NCI-H748 (cell line): ENCODE results near the gene NBAS.
"Not testable (repeated sequence)": the region's sequence is repeated elsewhere in the genome, so short reads cannot be mapped to it uniquely, and the experiment has no call there.

ENCODE experiments used
- DNase-seq: peaks from one replicate; lab custom pipeline; 2025; ENCODE audit not compliant: unreplicated experiment; lab: John Stamatoyannopoulos, UW

NBAS gene

DNA sequence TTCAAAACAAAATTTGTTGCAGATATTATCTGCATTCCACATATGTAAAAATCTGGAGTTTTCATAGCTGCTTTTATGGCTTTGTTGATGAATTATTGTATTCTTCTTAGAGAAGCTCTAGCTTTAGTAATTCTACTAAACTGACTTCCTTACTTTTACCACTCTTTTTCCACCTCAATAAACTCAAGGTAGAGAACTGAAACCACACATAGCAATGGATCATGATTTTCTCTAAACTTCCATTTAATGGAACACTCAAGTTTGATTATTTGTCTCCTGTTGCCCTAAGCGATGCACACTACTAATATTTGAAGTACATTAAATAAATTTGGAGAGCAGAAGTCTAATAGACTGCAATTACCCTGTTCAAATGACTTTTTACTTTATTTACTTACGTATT, 192.0 kb downstream of the NBAS start:
- DNase-seq: no peak

DNA sequence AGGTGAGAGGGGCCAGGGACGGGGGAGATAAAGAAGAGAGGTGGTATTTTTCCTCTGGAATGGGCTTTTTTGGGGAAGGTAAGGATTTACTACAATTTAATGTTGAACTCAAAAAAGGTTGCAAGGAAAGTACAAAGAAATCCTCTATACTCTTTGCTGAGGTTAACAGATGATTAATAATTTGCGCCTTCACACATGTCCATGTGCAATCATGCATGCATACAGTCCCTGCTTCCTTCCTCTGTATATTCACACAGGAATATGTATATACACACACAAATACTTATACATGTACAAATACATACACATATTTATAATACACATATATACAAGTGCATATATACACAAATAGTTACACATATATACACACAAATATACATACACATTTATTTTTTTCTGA, 193.4 kb downstream of the NBAS start:
- no peak for DNase-seq

DNA sequence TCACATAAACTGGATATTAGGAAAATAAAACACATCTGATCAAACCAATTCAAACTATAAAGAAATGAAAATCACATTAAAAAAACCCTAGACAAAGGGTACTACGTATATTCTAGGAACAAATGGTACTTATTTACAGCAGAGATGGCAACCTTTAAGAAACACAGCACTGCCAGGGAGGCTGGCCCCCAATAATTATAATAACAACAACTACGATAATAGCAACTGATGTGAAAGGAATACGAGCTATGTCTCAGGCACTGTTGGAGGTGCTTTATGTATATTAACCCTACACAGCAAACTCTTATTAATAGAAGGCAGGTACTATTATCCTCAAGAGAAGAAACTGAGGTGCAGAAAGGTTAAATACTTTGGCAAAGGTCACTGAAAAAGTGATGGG, 193.9 kb downstream of the NBAS start:
- no peak for DNase-seq

DNA sequence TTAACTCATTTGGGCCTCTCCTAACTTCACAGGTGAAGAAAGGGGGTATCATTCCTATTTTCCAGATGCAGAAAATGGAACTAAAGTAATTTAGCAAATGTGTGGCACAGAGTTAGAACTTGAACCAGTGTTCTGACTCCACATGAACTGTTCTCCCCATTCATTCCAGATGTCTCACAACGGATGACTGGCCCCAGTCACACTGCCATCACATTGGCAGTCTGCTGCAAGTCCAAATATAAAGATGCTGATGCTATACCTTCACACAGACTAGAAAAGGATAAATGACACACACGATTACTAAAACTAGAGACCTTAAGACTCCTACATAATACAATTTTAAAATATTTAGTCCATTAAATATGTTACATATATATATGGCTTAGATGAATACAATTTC, 195.7 kb downstream of the NBAS start:
- DNase-seq: no peak

DNA sequence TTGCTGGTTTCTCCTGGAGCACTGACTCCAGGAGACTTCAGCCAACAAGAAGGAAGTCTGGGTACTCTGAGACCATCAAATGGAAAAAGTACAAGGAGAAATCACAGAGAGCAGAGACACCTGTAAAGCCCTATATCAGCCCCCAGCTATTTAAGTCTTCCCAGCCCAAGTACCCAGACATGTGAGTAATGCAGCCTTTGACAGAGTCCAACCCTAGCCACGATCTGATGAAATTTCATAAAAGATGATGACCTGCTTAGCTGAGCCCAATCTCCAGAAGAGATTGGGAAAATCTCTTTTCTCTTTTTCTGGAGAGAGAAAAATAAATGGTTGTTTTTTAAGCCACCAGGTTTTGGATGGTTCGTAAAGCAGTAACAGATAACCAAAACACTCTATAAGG, 196.6 kb downstream of the NBAS start:
- no peak for DNase-seq

DNA sequence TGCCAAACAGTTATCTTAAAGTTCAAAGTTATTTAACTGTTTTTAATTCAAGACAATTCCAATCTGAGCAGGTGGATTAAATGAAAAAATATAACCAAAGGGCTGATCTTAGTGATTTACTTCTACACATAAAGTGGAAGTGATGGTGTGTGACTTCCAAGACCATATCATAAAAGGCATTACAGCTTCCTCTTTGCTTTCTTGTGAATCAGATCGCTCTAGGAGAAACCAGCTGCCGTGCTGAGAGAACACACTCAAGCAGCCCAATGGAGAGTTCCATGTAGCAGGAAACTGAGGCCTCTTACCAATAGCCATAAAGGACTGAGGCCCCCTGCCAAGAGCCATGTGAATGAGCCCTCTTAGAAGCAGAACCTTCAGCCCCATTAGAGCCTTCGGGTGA, 197.4 kb downstream of the NBAS start:
- DNase-seq: no peak

DNA sequence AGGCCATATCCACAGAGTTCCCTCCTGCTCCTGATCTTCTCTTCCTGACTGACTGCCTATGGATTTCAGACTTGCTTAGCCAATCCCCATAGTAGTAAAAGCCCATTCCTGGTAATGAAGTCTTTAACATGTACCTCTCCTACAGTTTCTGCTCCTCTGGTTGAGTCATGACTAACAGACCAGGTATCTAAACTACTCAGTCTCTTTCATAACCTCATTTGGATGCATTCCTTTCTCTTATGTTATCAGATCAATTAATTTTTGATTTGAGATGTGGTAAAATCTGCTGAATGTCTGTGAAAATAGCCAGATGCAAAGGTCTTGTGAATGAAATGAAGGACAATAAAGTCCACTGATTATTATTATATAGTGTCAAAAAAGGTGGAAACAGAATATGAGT, 198.0 kb downstream of the NBAS start:
- DNase-seq: no peak

DNA sequence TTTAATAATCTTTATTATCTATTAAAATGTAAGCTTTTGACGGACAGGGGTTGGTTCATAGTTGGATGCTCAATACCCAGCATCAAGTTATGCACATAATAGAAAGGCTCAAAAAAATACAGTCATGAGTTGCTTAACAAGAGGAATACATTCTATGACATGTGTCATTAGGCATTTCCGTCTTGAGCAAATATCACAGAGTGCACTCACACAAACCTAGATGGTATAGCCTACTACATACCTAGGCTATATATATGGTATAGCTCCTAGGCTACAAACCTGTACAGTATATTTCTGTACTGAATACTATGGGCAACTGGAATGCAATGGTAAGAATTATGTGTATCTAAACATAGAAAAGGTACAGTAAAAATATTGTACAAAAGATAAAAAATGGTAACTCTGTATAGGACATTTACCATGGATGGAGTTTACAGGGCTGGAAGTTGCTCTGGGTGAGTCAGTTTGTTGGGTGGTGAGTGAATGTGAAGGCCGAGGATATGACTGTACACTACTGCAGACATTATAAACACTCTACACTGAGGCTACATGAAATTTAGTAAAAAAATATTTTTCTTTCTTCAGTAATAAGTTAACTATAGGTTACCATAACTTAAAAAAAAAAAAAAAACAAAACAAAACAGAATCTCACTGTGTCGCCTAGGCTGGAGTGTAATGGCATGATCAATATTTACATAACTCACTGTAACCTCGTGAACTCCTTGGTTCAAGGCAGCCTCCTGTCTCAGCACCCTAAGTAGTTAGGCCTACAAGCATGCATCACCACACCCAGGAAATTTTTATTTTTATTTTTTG, 201.2 kb downstream of the NBAS start:
- no peak for DNase-seq

DNA sequence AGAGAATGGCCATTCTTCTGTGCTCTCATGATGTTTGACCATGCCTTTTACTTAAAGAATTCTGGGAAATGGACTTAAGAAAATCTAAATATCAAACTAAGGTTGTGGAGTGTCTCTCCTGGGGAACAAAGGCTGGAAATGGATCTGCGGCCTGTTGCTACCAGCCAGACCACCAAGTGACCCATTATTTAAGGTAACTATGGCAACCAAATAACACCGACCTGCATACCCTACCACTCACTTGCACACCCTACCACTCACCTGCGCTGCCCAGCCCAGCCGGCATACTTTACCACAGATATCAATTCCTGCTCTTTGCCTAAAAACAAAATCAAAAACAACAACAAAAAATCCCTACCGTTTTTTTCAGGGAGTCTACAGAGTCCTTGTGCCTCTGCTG, 203.2 kb downstream of the NBAS start:
- DNase-seq: no peak

DNA sequence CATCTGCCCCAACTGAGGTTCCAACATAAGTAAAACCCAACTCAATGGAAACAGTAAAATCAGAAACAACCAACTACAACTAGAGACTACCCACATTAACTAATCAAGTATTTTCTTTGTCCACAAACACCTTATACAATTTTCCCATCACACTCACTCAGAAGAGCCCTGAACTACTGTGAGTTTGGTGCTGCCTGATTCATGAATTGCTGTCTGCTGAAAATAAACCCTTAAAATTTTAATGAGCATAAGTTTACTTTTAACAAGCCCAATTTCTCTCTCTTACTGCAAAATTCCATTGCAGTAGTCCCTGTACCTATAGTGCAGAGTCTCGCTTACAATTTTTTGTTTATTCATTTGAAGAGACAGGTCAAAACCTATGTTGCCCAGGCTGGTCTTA, 203.9 kb downstream of the NBAS start:
- no peak for DNase-seq

DNA sequence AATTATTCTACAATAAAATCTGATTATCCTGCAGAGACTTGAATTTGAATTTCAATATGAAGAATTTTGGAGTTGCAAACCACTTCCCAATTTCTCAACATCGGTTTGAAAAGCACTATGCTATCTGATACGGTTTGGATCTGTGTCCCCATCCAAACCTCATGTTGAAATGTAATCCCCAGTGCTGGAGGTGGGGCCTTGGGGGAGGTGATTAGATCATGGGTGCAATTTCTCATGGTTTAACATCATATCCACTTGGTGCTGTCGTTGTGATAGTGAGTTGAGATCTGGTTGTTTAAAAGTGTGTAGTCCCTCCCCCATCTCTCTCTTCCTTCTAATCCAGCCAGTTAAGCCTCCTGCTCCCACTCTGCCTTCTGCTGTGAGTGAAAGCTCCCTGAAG, 205.7 kb downstream of the NBAS start:
- no peak for DNase-seq

DNA sequence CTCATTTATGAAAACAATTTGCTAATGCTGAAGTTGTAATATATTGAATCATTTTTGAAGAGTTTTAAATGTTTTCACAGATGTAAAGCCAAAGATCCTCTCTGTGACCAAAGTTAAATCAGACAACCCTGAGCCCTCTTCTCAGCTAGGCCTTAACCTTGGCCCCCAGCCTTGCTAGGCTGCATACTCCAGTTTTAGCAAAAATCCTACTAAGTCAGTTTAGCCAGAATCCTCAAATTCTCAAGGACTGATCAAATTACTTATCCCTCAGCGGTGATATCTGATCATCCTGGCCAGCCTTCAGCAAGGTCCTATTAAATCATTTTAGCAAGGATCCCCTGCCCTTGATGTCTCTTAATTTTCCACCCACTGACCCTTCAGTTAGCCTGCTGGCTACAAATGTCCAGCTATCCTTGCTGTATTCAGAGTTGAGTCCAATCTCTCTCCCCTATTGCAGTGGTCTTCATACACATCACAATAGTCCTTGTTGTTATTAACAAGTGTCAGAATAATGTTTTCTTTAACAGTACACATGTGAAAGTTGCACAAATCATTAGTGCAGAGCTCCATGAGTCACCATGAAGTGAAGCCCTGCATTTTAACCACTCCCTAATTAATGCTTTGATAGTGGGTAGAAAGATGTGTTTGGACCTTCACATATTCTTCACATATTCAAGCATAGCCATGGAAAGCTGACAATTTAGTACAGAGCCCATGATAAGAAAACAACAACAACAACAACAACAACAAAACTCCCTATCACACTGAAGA, 206.4 kb downstream of the NBAS start:
- no peak for DNase-seq

DNA sequence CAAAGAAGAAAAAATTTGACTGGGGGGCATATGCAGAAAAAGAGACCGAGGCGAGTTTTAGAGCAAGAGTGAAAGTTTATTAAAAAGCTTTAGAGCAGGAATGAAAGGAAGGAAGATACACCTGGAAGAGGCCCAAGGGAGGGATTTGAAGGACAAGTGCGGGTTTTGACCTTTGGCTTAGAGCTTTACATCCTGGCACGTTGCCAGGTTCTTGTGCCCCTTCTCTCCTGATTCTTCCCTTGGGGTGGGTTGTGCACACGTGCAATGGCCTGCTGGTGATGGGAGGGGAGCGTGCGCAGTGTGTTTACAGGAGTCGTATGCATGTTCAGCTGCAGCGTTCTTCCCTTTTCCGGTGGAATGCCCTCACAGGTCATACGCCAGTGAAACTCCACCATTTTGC, 208.8 kb downstream of the NBAS start:
- no peak for DNase-seq

DNA sequence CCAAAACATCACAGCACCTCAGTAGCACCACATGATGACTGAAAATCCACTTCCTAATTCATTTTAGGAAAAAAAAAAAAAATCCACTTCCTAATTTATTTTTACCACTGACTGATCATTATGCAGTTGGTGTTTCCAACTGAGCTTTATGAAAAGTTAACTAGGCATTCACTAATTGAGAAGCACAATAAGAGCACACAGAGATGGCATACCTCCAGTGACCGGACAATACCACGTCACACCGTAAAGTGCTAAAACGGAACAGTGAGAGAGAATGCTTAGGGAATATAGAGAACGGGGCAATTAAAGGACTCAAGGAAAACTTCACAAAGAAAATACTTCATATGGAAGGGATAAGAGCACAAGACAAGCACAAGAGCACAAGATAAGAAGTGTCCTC, 212.5 kb downstream of the NBAS start:
- DNase-seq: no peak

DNA sequence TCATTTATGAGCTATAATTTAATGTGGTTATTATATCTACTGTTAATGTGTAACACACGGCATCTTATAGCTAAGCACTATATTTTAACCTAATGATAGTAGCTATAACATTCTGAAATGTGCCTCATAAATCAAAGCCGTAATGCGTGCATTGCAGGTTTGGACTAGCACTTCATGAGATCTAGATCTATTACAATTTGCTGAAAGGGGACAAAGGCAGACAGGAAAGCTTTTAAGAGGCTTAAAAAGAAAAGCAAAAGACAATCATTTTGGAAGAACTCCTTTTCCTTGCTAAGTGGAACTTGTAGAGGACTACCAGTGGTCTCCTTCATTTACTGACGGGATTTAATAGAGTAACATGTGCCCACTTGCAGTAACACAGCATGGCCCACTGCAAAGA, 213.1 kb downstream of the NBAS start:
- no peak for DNase-seq

DNA sequence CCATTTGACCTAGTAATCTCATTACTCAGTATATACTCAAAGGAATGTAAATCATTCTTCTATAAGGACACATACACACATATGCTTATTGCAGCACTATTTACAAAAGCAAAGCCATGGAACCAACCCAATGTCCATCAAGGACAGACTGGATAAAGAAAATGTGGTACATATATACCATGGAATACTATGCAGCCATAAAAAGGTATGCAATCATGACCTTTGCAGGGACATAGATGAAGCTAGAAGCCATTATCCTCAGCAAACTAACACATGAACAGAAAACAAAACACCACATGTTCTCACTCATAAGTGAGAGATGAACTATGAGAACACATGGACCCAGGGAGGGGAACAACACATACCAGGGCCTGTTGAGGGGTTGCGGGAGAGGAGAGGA, 214.5 kb downstream of the NBAS start:
- no peak for DNase-seq

DNA sequence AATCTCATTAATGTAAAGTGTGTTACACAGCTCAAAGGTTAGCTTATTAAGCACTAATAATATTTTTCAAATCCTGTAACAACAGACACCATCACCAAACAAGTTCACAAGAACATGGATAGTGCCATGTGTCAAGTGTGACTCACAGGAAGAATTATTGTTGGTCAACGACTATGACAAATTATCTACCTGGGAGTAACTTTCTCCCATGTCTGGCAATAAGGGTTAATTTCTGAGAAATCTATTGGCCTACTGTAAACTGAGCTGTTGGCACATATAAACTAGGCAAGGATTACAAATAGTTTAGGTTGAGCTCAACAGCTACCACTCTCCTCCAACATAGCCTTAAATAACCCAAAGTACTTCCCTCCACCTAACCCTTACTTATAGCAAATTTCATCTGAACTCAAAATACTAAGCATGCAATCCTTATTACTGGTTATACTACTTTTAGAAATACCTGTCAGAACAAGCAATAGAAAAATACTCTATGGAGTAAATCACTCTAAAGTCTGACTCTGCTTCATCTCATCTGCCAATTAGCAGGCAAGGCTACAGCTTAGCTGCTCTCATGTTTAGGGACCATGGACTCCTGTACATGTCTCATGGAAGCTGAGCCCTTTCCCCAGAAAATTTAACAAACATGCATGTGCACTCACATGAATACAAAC, 223.0 kb downstream of the NBAS start:
- DNase-seq: no peak

DNA sequence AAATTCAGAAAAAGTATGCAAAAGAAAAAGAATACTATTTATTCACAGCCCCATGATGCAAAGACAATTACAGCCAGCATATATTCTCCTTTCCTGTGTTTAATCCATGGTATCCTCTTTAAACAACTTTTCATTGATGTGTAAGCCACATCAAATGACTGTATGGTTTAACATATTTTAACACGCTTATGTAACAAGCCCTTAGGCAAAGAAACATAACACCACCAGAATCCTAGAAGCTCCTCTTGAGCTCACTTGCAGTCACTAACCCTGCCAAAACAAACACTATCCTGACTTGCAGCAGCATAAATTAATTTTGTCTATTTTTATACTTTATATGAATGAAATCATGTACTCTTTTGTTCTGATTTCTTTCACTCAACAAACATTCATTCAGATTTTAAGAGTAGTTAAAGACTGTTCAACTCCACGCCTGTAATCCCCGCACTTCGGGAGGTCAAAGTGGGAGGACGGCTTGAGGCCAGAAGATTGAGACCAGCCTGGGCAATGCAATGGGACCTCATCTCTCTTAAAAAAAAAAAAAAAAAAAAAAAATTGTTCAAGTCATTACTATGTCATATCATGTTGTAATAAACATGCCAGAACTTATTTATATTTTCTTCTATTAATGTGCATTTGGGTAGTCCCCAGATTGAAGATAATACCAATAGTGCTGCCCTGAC, 226.3 kb downstream of the NBAS start:
- peak; percentile 76 for DNase-seq

DNA sequence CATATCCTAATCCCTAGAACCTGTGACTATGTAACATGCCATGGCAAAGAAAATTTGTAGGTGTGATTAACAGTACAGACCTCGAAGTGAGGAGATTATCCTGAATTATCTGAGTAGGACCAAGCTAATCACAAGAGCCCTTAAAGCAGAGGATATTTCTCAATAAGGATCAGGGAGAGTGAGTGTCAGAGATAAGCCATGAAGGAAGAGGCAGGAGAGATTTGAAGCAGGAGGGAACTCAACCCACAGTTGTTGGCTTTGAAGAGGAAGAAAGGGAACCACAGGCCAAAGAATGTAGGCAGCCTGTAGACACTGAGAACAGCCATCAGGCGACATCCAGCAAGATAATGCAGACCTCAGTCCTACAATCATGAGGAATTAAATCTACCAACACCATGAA, 229.3 kb downstream of the NBAS start:
- no peak for DNase-seq

DNA sequence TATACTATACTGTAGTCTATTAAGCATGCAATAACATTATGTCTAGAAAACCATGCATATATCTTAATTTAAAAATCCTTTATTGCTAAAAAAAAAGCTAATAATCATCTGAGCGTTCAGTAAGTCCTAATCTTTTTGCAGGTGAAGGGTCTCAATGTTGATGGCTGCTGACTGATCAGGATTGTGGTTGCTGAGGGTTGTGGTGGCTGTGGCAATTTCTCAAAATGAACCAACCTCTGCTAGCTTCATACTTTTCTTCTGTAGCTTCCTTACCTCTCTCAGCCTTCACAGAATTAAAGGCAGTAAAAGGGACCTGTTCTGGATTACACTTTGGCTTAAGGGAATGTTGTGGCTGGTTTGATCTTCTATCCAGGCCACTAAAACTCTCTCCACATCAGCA, 235.8 kb downstream of the NBAS start:
- DNase-seq: no peak

DNA sequence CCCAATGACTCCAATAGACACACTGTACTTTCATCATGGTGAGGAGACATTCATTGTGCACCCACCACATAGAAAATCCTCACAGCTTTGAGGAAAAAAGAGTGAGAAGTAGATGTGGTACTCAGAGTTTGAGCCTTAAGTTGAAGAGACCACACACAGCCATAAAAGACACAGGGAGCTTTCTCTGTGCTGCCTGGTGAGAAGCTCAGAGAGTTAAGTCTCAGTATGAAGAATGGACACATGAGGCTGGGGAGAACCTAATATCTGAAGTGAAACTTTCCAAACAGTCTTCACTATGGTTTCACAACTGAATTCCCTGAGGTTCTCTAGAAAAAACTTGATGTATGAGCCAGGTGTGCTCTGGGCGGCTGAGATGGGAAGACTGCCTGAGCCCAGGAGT, 237.9 kb downstream of the NBAS start:
- DNase-seq: no peak

DNA sequence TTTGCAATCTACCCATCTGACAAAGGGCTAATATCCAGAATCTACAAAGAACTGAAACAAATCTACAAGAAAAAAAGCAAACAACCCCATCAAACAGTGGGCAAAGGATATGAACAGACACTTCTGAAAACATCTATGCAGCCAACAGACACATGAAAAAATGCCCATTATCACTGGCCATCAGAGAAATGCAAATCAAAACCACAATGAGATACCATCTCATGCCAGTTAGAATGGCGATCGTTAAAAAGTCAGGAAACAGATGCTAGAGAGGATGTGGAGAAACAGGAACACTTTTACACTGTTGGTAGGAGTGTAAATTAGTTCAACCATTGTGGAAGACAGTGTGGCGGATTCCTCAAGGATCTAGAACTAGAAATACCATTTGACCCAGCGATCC, 239.7 kb downstream of the NBAS start:
- DNase-seq: not testable (repeated sequence)
